ENCODE data around the gene TEX9.
A peak's percentile ranks its signal among the peaks of the same experiment; 100 is the strongest.
"Not testable (repeated sequence)": the region's sequence is repeated elsewhere in the genome, so short reads cannot be mapped to it uniquely, and the experiment has no call there.

TEX9 gene

GRCh38 chr15:56390739-56391267, 25.6 kb downstream of the TEX9 start:
- DNase-seq (ENCODE audit: low spot score), result no peak
- ATAC-seq (ENCODE audit: low read depth), result peak; percentile 33; the same call in 1 of the 3 replicates
- Histone ChIP-seq H3K4me1 (ENCODE audit: insufficient read depth, poor library complexity, severe bottlenecking) (peaks cover 2% of the 10 kb centered on the region), H3K4me3 (ENCODE audit: severe bottlenecking) (no peak overlapping the region), H3K36me3 (ENCODE audit: low read depth) (no peaks in the 10 kb centered on the region), H3K27me3 (ENCODE audit: insufficient read depth, poor library complexity, severe bottlenecking) (no peaks in the 10 kb centered on the region), H3K27ac (ENCODE audit: poor library complexity, severe bottlenecking) (no peak overlapping the region), H3K9me3 (ENCODE audit: severe bottlenecking) (no peaks in the 10 kb centered on the region)
- TF ChIP-seq CTCF (IDR thresholded peaks at IDR 0.05; ENCODE audit: poor library complexity, severe bottlenecking), result no peak

GRCh38 chr15:56393277-56393676, 28.1 kb downstream of the TEX9 start:
- no peaks in the 10 kb centered on the region for H3K27me3 ChIP-seq (ENCODE audit: insufficient read depth, poor library complexity, severe bottlenecking)
- no peaks in the 10 kb centered on the region for H3K9me3 ChIP-seq (ENCODE audit: severe bottlenecking)
- DNase-seq (ENCODE audit: low spot score) (no peak), ATAC-seq (ENCODE audit: low read depth) (no peak)
- no peak for TF ChIP-seq CTCF (IDR thresholded peaks at IDR 0.05; ENCODE audit: poor library complexity, severe bottlenecking)
- H3K4me1 ChIP-seq (ENCODE audit: insufficient read depth, poor library complexity, severe bottlenecking), result peaks cover 2% of the 10 kb centered on the region
- H3K4me3 ChIP-seq (ENCODE audit: severe bottlenecking), result no peak overlapping the region
- no peak overlapping the region for H3K27ac ChIP-seq (ENCODE audit: poor library complexity, severe bottlenecking)
- no peaks in the 10 kb centered on the region for H3K36me3 ChIP-seq (ENCODE audit: low read depth)

GRCh38 chr15:56394909-56395308, 29.7 kb downstream of the TEX9 start:
- no peaks in the 10 kb centered on the region for H3K27me3 ChIP-seq (ENCODE audit: insufficient read depth, poor library complexity, severe bottlenecking)
- no peak overlapping the region for H3K27ac ChIP-seq (ENCODE audit: poor library complexity, severe bottlenecking)
- H3K4me3 ChIP-seq (ENCODE audit: severe bottlenecking), result no peak overlapping the region
- no peak for DNase-seq (ENCODE audit: low spot score)
- peaks cover 2% of the 10 kb centered on the region for H3K4me1 ChIP-seq (ENCODE audit: insufficient read depth, poor library complexity, severe bottlenecking)
- no peak for TF ChIP-seq CTCF (IDR thresholded peaks at IDR 0.05; ENCODE audit: poor library complexity, severe bottlenecking)
- H3K36me3 ChIP-seq (ENCODE audit: low read depth), result no peaks in the 10 kb centered on the region
- H3K9me3 ChIP-seq (ENCODE audit: severe bottlenecking), result no peaks in the 10 kb centered on the region
- ATAC-seq (ENCODE audit: low read depth), result no peak

DNA sequence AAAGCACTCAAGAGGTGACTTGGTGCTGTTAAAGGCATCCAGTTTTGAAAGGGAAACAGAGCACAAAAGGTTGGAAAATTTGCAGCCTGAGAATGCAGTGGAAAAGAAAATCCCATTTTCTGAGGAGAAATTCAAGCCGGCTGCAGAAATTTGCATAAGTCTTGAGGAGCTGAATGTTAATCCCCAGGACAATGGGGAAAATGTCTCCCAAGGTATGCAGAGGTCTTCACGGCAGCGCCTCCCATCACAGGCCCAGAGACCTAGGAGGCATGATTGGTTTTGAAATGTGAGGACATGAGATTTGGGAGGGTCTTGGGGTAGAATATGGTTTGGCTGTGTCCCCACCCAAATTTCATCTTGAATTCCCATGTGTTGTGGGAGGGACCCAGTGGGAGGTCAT, 32.1 kb downstream of the TEX9 start:
- H3K36me3 ChIP-seq (ENCODE audit: low read depth); H3K9me3 ChIP-seq (ENCODE audit: severe bottlenecking); ATAC-seq (ENCODE audit: low read depth); H3K27ac ChIP-seq (ENCODE audit: poor library complexity, severe bottlenecking); DNase-seq (ENCODE audit: low spot score); H3K4me1 ChIP-seq (ENCODE audit: insufficient read depth, poor library complexity, severe bottlenecking); H3K4me3 ChIP-seq (ENCODE audit: severe bottlenecking); H3K27me3 ChIP-seq (ENCODE audit: insufficient read depth, poor library complexity, severe bottlenecking): not testable (repeated sequence)

DNA sequence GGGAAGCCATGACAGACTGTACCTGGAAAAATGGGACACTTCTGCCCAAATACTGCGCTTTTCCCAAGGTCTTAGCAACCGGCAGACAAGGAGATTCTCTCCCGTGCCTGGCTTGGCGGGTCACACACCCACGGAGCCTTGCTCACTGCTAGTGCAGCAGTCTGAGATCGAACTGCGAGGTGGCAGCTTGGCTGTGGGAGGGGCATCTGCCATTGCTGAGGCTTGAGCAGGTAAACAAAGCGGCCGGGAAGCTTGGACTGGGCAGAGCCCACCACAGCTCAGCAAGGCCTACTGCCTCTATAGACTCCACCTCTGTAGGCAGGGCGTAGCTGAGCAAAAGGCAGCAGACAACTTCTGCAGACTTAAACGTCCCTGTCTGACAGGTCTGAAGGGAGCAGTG, 34.0 kb downstream of the TEX9 start:
- not testable (repeated sequence) for H3K9me3 ChIP-seq (ENCODE audit: severe bottlenecking); H3K4me3 ChIP-seq (ENCODE audit: severe bottlenecking); DNase-seq (ENCODE audit: low spot score); H3K36me3 ChIP-seq (ENCODE audit: low read depth); H3K4me1 ChIP-seq (ENCODE audit: insufficient read depth, poor library complexity, severe bottlenecking); H3K27ac ChIP-seq (ENCODE audit: poor library complexity, severe bottlenecking); H3K27me3 ChIP-seq (ENCODE audit: insufficient read depth, poor library complexity, severe bottlenecking); ATAC-seq (ENCODE audit: low read depth)

DNA sequence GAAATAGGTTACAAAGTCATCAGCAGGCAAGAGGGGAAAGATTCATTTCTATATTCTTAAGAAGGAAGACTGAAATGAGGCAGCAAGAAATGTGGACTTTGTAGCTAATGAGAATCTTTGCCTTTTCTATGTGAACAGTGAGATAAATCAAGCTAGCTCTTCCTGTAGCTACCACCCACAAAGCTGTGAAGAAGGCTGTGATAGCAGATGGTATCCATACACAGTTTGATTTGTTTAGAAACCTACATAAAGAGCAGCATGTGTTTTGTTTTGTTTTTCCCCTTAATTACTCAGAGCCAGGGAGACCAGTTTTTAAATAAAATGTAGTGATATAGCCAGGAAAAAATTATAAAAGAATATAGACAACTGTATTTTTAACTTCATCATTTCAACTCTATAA, 45.5 kb downstream of the TEX9 start:
- Histone ChIP-seq H3K4me3 (ENCODE audit: severe bottlenecking) (no peak overlapping the region), H3K36me3 (ENCODE audit: low read depth) (no peaks in the 10 kb centered on the region; the same call in 1 of the 2 replicates), H3K4me1 (ENCODE audit: insufficient read depth, poor library complexity, severe bottlenecking) (no peaks in the 10 kb centered on the region), H3K27ac (ENCODE audit: poor library complexity, severe bottlenecking) (no peak overlapping the region), H3K9me3 (ENCODE audit: severe bottlenecking) (no peaks in the 10 kb centered on the region), H3K27me3 (ENCODE audit: insufficient read depth, poor library complexity, severe bottlenecking) (no peaks in the 10 kb centered on the region)
- ATAC-seq (ENCODE audit: low read depth) (no peak), DNase-seq (ENCODE audit: low spot score) (no peak)
- TF ChIP-seq CTCF (IDR thresholded peaks at IDR 0.05; ENCODE audit: poor library complexity, severe bottlenecking), result no peak

Measured in RWPE2 (cell line).